Tibial nerve (tissue), 4 donors: ENCODE measurements around the gene PIGN. TPM values are rescaled to one million over a fixed set of nuclear protein-coding genes. Genes with fewer than 3 reads are reported as not detected.

Experiments
- DNase-seq, 2 donors: peaks; one replicate each; pipeline ENCODE4 v3.0.0-alpha.2; 2019; ENCODE audit warnings: low spot score in 2 of 2
- H3K27ac ChIP-seq, 4 donors: fragments of 200-600 bp; sonication (generic) in 3 of 4; one replicate each; pipeline ENCODE4 v1.5.1; 2017 to 2019; ENCODE audit warnings: mild to moderate bottlenecking in 1 of 4
- H3K27me3 ChIP-seq, 2 donors: fragments of 200-600 bp; sonication (generic) in 1 of 2; one replicate each; pipeline versions ENCODE4 v1.5.1 to v1.6.0; 2017 to 2019
- H3K36me3 ChIP-seq, 3 donors: fragments of 200-600 bp; sonication (generic); one replicate each; pipeline ENCODE4 v1.5.1; 2018 to 2019
- H3K4me1 ChIP-seq, 4 donors: fragments of 200-600 bp; sonication (generic) in 3 of 4; one replicate each; pipeline ENCODE4 v1.5.1; 2017 to 2019
- H3K4me3 ChIP-seq, 4 donors: fragments of 200-600 bp; sonication (generic) in 3 of 4; one replicate each; pipeline ENCODE4 v1.5.1; 2017 to 2019; ENCODE audit warnings: mild to moderate bottlenecking in 1 of 4, moderate library complexity in 1 of 4
- H3K9me3 ChIP-seq, 4 donors: fragments of 200-600 bp; sonication (generic) in 3 of 4; one replicate each; pipeline ENCODE4 v1.5.1; 2017 to 2019
- CTCF ChIP-seq, 5 experiments: fragments of 200-600 bp in 3 of 5; fragments of 450-650 bp in 2 of 5; sonication (generic) in 3 of 5; IDR thresholded peaks; one replicate each; pipeline ENCODE4 v1.5.1; 2016 to 2019; ENCODE audit warnings: antibody characterized with exemption in 5 of 5, mild to moderate bottlenecking in 3 of 5, moderate library complexity in 2 of 5
- EP300 ChIP-seq, 2 donors: sonication (generic); formaldehyde crosslinking; IDR thresholded peaks; one replicate each; pipeline ENCODE4 v1.6.1; 2017; ENCODE audit warnings: antibody characterized with exemption in 2 of 2, mild to moderate bottlenecking in 1 of 2
- POLR2A ChIP-seq, 2 donors: fragments of 450-650 bp; IDR thresholded peaks; one replicate each; pipeline ENCODE4 v1.6.1; 2017; ENCODE audit warnings: antibody characterized with exemption in 2 of 2, mild to moderate bottlenecking in 2 of 2, moderate library complexity in 2 of 2
- WGBS, 2 donors: methylation state at CpG; one replicate each; pipeline ENCODE4 v1.1.5; 2018; 5-methylcytosine and 5-hydroxymethylcytosine counted together
- total RNA-seq, 4 donors: library from RNA; depleted of rRNA; stranded (reverse); fragments of >200 nt; gene quantifications; one replicate each; pipeline ENCODE4 v1.1.0, GENCODE V29; 2016

PIGN gene
- total RNA-seq, 4 donors from 2014 or later, result 24.9 to 40.0 (median 32.5) TPM

- H3K4me1 ChIP-seq, result peaks cover 0 to under 1% (median 0%) of the 10 kb centered on the region in 4 donors
- 84 to 85% methylated on average over 5 of the region's 5 CpGs for WGBS, 2 donors
- no peak for DNase-seq
Measured at GRCh38 chr18:62033207-62033606, 153.6 kb downstream of the PIGN start.

GRCh38 chr18:62030091-62030985, 156.5 kb downstream of the PIGN start:
- DNase-seq, result no peak
- no peaks in the 10 kb centered on the region for H3K4me1 ChIP-seq
- H3K4me3 ChIP-seq, result no peak overlapping the region
- no peaks in the 10 kb centered on the region for H3K27me3 ChIP-seq
- H3K9me3 ChIP-seq, result no peaks in the 10 kb centered on the region
- no peaks in the 10 kb centered on the region for H3K36me3 ChIP-seq
- H3K27ac ChIP-seq, result no peak overlapping the region
- WGBS, 2 donors, result 55 to 59% methylated on average over 5 of the region's 5 CpGs
- TF ChIP-seq POLR2A (IDR thresholded peaks at IDR 0.05) (no peak), EP300 (IDR thresholded peaks at IDR 0.05) (no peak), CTCF (IDR thresholded peaks at IDR 0.05) (no peak)

More at GRCh38 chr18:62033207-62033606, 153.6 kb downstream of the PIGN start:
- no peaks in the 10 kb centered on the region for H3K36me3 ChIP-seq
- H3K27me3 ChIP-seq, result no peaks in the 10 kb centered on the region
- H3K4me3 ChIP-seq, result no peak overlapping the region
- no peak overlapping the region for H3K27ac ChIP-seq
- H3K9me3 ChIP-seq, result no peaks in the 10 kb centered on the region
- TF ChIP-seq EP300 (IDR thresholded peaks at IDR 0.05) (no peak), POLR2A (IDR thresholded peaks at IDR 0.05) (no peak)

GRCh38 chr18:62028715-62029114, 158.1 kb downstream of the PIGN start:
- TF ChIP-seq POLR2A (IDR thresholded peaks at IDR 0.05), result no peak
- TF ChIP-seq EP300 (IDR thresholded peaks at IDR 0.05), result no peak
- TF ChIP-seq CTCF (IDR thresholded peaks at IDR 0.05), result no peak
- no peaks in the 10 kb centered on the region for H3K36me3 ChIP-seq
- WGBS, 2 donors, result 80 to 91% methylated on average over 2 of the region's 2 CpGs
- no peak overlapping the region for H3K27ac ChIP-seq
- no peaks in the 10 kb centered on the region for H3K4me1 ChIP-seq
- H3K4me3 ChIP-seq, result no peak overlapping the region
- no peaks in the 10 kb centered on the region for H3K27me3 ChIP-seq
- no peaks in the 10 kb centered on the region for H3K9me3 ChIP-seq
- no peak for DNase-seq

GRCh38 chr18:62027914-62028520, 158.8 kb downstream of the PIGN start:
- H3K4me3 ChIP-seq, result no peak overlapping the region
- H3K27me3 ChIP-seq, result no peaks in the 10 kb centered on the region
- TF ChIP-seq CTCF (IDR thresholded peaks at IDR 0.05), result no peak
- no peak for TF ChIP-seq POLR2A (IDR thresholded peaks at IDR 0.05)
- TF ChIP-seq EP300 (IDR thresholded peaks at IDR 0.05), result no peak
- 80 to 87% methylated on average over 6 of the region's 6 CpGs for WGBS, 2 donors
- no peaks in the 10 kb centered on the region for H3K9me3 ChIP-seq
- DNase-seq, result no peak
- H3K27ac ChIP-seq, result no peak overlapping the region
- H3K4me1 ChIP-seq, result no peaks in the 10 kb centered on the region
- no peaks in the 10 kb centered on the region for H3K36me3 ChIP-seq

- TF ChIP-seq EP300 (IDR thresholded peaks at IDR 0.05) (no peak), POLR2A (IDR thresholded peaks at IDR 0.05) (no peak), CTCF (IDR thresholded peaks at IDR 0.05) (no peak)
Measured at GRCh38 chr18:62026586-62026985, 160.3 kb downstream of the PIGN start.

More at GRCh38 chr18:62026586-62026985, 160.3 kb downstream of the PIGN start:
- Histone ChIP-seq H3K36me3 (no peaks in the 10 kb centered on the region), H3K27ac (no peak overlapping the region), H3K27me3 (no peaks in the 10 kb centered on the region), H3K9me3 (no peaks in the 10 kb centered on the region), H3K4me3 (no peak overlapping the region), H3K4me1 (no peaks in the 10 kb centered on the region)
- no peak for DNase-seq
- 97 to 98% methylated on average over 6 of the region's 6 CpGs for WGBS, 2 donors
